ENCODE data around the gene ATRIP.
A peak's percentile ranks its signal among the peaks of the same experiment; 100 is the strongest.
"Not testable (repeated sequence)": the region's sequence is repeated elsewhere in the genome, so short reads cannot be mapped to it uniquely, and the experiment has no call there.

ATRIP gene

GRCh38 chr3:48439820-48440589 is 6.5 kb upstream of the ATRIP start, which contains the start of the genes CCDC51 and TMA7:
TSS of gene CCDC51 (minus strand) at chr3:48440119. CDS start at chr3:48435128, 4,991 bp downstream.
TSS of gene TMA7 (plus strand) at chr3:48440257. CDS start at chr3:48440297, 40 bp downstream.
- DNase-seq: peak; percentile 98

- DNase-seq: no peak
These were observed 6.0 kb upstream of the ATRIP start for GRCh38 chr3:48440590-48440958.

- no peak for DNase-seq
These were observed 4.6 kb upstream of the ATRIP start for GRCh38 chr3:48441940-48442339.

- DNase-seq: no peak
These were observed 1.2 kb upstream of the ATRIP start for GRCh38 chr3:48445277-48445882.

- no peak for DNase-seq
These were observed 503 bp upstream of the ATRIP start for GRCh38 chr3:48446043-48446424.

GRCh38 chr3:48451270-48451669 is 4.7 kb downstream of the ATRIP start:
- DNase-seq: no peak

- DNase-seq: no peak
These were observed 9.9 kb downstream of the ATRIP start for GRCh38 chr3:48456456-48456855.

- DNase-seq: no peak
These were observed 12.8 kb downstream of the ATRIP start for GRCh38 chr3:48459331-48459730.

- no peak for DNase-seq
These were observed 13.4 kb downstream of the ATRIP start for GRCh38 chr3:48459773-48460516.

- DNase-seq: no peak
These were observed 14.0 kb downstream of the ATRIP start for GRCh38 chr3:48460517-48460902.

GRCh38 chr3:48461767-48462166 is 15.2 kb downstream of the ATRIP start:
- DNase-seq: not testable (repeated sequence)

GRCh38 chr3:48463703-48464102 is 17.2 kb downstream of the ATRIP start:
- DNase-seq: no peak

- no peak for DNase-seq
These were observed 18.2 kb downstream of the ATRIP start for GRCh38 chr3:48464713-48465221.

GRCh38 chr3:48465237-48465530 is 18.6 kb downstream of the ATRIP start:
- DNase-seq: peak; percentile 63

GRCh38 chr3:48465531-48466378 is 19.2 kb downstream of the ATRIP start:
- DNase-seq: peak; percentile 91

GRCh38 chr3:48466386-48467109 is 20.0 kb downstream of the ATRIP start:
- DNase-seq: peak; percentile 80

- no peak for DNase-seq
These were observed 20.5 kb downstream of the ATRIP start for GRCh38 chr3:48467110-48467454.

- no peak for DNase-seq
These were observed 21.1 kb downstream of the ATRIP start for GRCh38 chr3:48467473-48468267.

- no peak for DNase-seq
These were observed 21.8 kb downstream of the ATRIP start for GRCh38 chr3:48468329-48468731.

- DNase-seq: no peak
These were observed 22.7 kb downstream of the ATRIP start for GRCh38 chr3:48469046-48469915.

All from activated CD8-positive, alpha-beta memory T cell treated with anti-CD3 and anti-CD28 coated beads for 24 hours (primary cell).